Measurements from ENCODE around the gene SSR1.

DNA sequence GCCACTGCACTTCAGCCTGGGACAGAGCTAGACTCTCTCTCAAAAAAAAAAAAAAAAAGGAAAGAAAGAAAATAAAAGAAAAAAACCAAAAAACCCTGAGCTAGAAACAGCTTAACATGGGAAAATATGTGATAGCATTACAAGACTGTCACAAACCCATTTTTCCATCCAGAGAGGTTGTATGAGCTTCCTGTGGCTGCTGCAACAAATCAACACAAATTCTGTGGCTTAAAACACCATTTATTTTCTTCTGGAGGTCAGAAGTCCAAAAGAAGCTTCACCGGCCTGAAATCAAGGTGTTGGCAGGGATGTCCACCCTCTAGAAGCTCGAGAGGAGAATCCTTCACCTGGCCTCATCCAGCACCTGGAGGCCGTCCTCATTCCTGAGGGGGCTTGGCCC, 21.7 kb upstream of the SSR1 start:
- TF ChIP-seq, protein P1, sequence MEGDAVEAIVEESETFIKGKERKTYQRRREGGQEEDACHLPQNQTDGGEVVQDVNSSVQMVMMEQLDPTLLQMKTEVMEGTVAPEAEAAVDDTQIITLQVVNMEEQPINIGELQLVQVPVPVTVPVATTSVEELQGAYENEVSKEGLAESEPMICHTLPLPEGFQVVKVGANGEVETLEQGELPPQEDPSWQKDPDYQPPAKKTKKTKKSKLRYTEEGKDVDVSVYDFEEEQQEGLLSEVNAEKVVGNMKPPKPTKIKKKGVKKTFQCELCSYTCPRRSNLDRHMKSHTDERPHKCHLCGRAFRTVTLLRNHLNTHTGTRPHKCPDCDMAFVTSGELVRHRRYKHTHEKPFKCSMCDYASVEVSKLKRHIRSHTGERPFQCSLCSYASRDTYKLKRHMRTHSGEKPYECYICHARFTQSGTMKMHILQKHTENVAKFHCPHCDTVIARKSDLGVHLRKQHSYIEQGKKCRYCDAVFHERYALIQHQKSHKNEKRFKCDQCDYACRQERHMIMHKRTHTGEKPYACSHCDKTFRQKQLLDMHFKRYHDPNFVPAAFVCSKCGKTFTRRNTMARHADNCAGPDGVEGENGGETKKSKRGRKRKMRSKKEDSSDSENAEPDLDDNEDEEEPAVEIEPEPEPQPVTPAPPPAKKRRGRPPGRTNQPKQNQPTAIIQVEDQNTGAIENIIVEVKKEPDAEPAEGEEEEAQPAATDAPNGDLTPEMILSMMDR (IDR thresholded peaks at IDR 0.05), result no peak
- TF ChIP-seq POLR2A (IDR thresholded peaks at IDR 0.05), result no peak

Data from thyroid gland (tissue), 4 donors.